ENCODE results near the gene NDUFB11. TPM values are rescaled to one million over a fixed set of nuclear protein-coding genes. Genes with fewer than 3 reads are reported as not detected.

Gene NDUFB11
- total RNA-seq, 4 donors from 2014 or later = 64.3 to 91.1 (median 71.4) TPM

DNA sequence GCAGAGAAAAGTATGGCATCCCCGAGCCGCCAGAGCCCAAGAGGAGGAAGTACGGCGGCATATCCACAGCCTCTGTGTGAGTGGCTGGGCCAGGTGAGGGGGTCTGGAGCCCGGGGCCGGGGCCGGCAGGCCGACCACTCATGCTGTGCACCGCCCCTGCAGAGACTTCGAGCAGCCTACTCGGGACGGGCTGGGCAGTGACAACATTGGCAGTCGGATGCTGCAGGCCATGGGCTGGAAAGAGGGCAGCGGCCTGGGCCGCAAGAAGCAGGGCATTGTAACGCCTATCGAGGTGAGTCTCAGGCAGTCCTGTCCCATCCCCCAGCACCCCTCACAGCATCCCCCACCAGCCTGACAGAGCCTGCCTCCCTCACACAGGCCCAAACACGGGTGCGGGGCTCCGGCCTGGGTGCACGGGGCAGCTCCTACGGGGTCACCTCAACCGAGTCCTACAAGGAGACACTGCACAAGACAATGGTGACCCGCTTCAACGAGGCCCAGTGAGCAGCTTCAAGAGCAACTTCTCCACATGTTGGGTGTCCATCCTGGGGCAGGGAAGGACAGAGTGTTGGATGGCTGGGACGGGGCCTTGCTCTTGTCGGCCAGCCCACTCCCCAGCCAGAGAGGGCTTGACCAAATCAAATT lies 41.7 kb upstream of the NDUFB11 start:
- no peak overlapping the region for H3K27ac ChIP-seq
- no peaks in the 10 kb centered on the region for H3K27me3 ChIP-seq
- H3K4me1 ChIP-seq = peaks cover 0 to 3% (median 0%) of the 10 kb centered on the region in 4 donors
- TF ChIP-seq EP300 (IDR thresholded peaks at IDR 0.05; ENCODE audit: low read depth) (no peak), POLR2AphosphoS5 (IDR thresholded peaks at IDR 0.05) (no peak), POLR2A (IDR thresholded peaks at IDR 0.05) (no peak)
- TF ChIP-seq, protein P1, sequence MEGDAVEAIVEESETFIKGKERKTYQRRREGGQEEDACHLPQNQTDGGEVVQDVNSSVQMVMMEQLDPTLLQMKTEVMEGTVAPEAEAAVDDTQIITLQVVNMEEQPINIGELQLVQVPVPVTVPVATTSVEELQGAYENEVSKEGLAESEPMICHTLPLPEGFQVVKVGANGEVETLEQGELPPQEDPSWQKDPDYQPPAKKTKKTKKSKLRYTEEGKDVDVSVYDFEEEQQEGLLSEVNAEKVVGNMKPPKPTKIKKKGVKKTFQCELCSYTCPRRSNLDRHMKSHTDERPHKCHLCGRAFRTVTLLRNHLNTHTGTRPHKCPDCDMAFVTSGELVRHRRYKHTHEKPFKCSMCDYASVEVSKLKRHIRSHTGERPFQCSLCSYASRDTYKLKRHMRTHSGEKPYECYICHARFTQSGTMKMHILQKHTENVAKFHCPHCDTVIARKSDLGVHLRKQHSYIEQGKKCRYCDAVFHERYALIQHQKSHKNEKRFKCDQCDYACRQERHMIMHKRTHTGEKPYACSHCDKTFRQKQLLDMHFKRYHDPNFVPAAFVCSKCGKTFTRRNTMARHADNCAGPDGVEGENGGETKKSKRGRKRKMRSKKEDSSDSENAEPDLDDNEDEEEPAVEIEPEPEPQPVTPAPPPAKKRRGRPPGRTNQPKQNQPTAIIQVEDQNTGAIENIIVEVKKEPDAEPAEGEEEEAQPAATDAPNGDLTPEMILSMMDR (IDR thresholded peaks at IDR 0.05) = no peak
- no peak for DNase-seq
- no peak overlapping the region for H3K4me3 ChIP-seq
- H3K36me3 ChIP-seq = peaks cover 0 to 5% (median 2%) of the 10 kb centered on the region in 4 donors
- 92% methylated on average over 24 of the region's 27 CpGs; no CpG with 5 or more reads in 1 of the 2 donors for WGBS, 2 donors (ENCODE audit: low coverage in 1 of 2)
- intact Hi-C loops (cut with DNase I; ENCODE audit: low total_unique reads) = no loop called here
- H3K9me3 ChIP-seq = no peaks in the 10 kb centered on the region
- in situ Hi-C loops (cut with MboI; ENCODE audit: low pct_ligation_motif_present in 1 of 4, low pct_unique_long_range_greater_than_20kb in 1 of 4, low sequenced_read_pairs in 3 of 4) = loop anchor here in 3 of 4 donors (25.0 kb wide), 2 partner anchors 201 to 326 kb away; no protein-coding TSS in a partner anchor

DNA sequence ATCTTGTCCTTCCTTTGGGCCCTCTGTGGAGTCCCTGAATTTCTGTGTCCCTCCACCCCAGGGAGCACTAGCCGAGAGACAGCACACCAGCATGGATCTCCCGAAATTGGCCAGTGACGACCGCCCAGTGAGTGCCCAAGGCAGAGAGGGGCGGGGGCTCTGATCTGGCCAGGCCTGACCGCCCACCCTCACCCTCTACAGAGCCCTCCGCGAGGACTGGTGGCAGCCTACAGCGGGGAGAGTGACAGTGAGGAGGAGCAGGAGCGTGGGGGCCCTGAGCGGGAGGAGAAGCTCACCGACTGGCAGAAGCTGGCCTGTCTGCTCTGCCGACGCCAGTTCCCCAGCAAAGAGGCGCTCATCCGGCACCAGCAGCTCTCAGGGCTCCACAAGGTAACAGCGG lies 40.7 kb upstream of the NDUFB11 start:
- no peak overlapping the region for H3K4me3 ChIP-seq
- no peaks in the 10 kb centered on the region for H3K4me1 ChIP-seq
- no peaks in the 10 kb centered on the region for H3K9me3 ChIP-seq
- H3K36me3 ChIP-seq = peaks cover 0 to 7% (median 3%) of the 10 kb centered on the region in 4 donors
- no peak overlapping the region for H3K27ac ChIP-seq
- WGBS, 2 donors (ENCODE audit: low coverage in 1 of 2) = 84% methylated on average over 17 of the region's 17 CpGs; no CpG with 5 or more reads in 1 of the 2 donors
- H3K27me3 ChIP-seq = no peaks in the 10 kb centered on the region
- intact Hi-C loops (cut with DNase I; ENCODE audit: low total_unique reads) (no loop called here), in situ Hi-C loops (cut with MboI; ENCODE audit: low pct_ligation_motif_present in 1 of 4, low pct_unique_long_range_greater_than_20kb in 1 of 4, low sequenced_read_pairs in 3 of 4) (loop anchor here in 3 of 4 donors (25.0 kb wide), 2 partner anchors 202 to 327 kb away; no protein-coding TSS in a partner anchor)
- DNase-seq = no peak
- no peak for TF ChIP-seq POLR2AphosphoS5 (IDR thresholded peaks at IDR 0.05)
- no peak for TF ChIP-seq EP300 (IDR thresholded peaks at IDR 0.05; ENCODE audit: low read depth)
- TF ChIP-seq, protein P1 (IDR thresholded peaks at IDR 0.05) = no peak
- no peak for TF ChIP-seq POLR2A (IDR thresholded peaks at IDR 0.05)

GRCh38 chrX:47184486-47184885 lies 40.0 kb upstream of the NDUFB11 start:
- Histone ChIP-seq H3K27me3 (no peaks in the 10 kb centered on the region), H3K4me3 (no peak overlapping the region), H3K4me1 (no peaks in the 10 kb centered on the region), H3K27ac (no peak overlapping the region), H3K36me3 (peaks cover 0 to 7% (median 3%) of the 10 kb centered on the region in 4 donors), H3K9me3 (no peaks in the 10 kb centered on the region)
- WGBS, 2 donors (ENCODE audit: low coverage in 1 of 2) = 86% methylated on average over 4 of the region's 4 CpGs; no CpG with 5 or more reads in 1 of the 2 donors
- DNase-seq = no peak
- no peak for TF ChIP-seq POLR2A (IDR thresholded peaks at IDR 0.05)
- TF ChIP-seq, protein P1 (IDR thresholded peaks at IDR 0.05) = no peak
- no peak for TF ChIP-seq EP300 (IDR thresholded peaks at IDR 0.05; ENCODE audit: low read depth)
- no peak for TF ChIP-seq POLR2AphosphoS5 (IDR thresholded peaks at IDR 0.05)
- in situ Hi-C loops (cut with MboI; ENCODE audit: low pct_ligation_motif_present in 1 of 4, low pct_unique_long_range_greater_than_20kb in 1 of 4, low sequenced_read_pairs in 3 of 4) = loop anchor here in 3 of 4 donors (25.0 kb wide), 2 partner anchors 203 to 328 kb away; no protein-coding TSS in a partner anchor
- intact Hi-C loops (cut with DNase I; ENCODE audit: low total_unique reads) = no loop called here

DNA sequence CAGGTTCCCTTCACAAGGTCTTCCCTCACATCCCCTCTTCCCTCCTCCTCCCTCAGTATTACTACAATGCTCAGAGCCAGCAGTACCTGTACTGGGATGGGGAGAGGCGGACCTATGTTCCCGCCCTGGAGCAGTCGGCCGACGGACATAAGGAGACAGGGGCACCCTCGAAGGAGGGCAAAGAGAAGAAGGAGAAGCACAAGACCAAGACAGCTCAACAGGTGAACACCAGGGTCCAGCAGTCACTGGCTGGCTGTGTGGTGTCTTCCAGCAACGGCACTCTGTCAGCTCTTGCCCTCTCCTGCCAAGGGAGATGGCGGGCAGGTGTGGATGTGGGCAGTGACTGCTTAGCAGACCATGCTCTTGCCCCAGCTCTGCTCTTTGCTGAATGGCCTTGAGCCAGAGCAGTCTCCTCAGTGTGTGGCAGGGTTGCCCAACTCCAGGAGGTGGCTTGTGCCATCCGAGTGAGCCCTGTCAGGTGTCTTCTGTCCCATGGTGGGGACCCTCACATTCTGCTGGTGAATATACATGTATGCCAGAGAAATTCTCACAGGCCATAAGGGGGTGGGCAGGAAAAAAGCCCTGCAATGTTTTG lies 37.7 kb upstream of the NDUFB11 start:
- no peaks in the 10 kb centered on the region for H3K9me3 ChIP-seq
- in situ Hi-C loops (cut with MboI; ENCODE audit: low pct_ligation_motif_present in 1 of 4, low pct_unique_long_range_greater_than_20kb in 1 of 4, low sequenced_read_pairs in 3 of 4) (loop anchor here in 3 of 4 donors (25.0 kb wide), 2 partner anchors 205 to 330 kb away; no protein-coding TSS in a partner anchor), intact Hi-C loops (cut with DNase I; ENCODE audit: low total_unique reads) (no loop called here)
- no peaks in the 10 kb centered on the region for H3K27me3 ChIP-seq
- no peaks in the 10 kb centered on the region for H3K4me1 ChIP-seq
- H3K4me3 ChIP-seq = no peak overlapping the region
- H3K36me3 ChIP-seq = peaks cover 0 to 7% (median 3%) of the 10 kb centered on the region in 4 donors
- WGBS, 2 donors (ENCODE audit: low coverage in 1 of 2) = 95% methylated on average over 9 of the region's 9 CpGs; no CpG with 5 or more reads in 1 of the 2 donors
- TF ChIP-seq EP300 (IDR thresholded peaks at IDR 0.05; ENCODE audit: low read depth) = no peak
- TF ChIP-seq, protein P1 (IDR thresholded peaks at IDR 0.05) = no peak
- no peak for TF ChIP-seq POLR2A (IDR thresholded peaks at IDR 0.05)
- TF ChIP-seq POLR2AphosphoS5 (IDR thresholded peaks at IDR 0.05) = no peak
- DNase-seq = no peak
- H3K27ac ChIP-seq = no peak overlapping the region

All from transverse colon (tissue), 4 donors.